ENCODE measurements around the gene TCF12. TPM values are rescaled to one million over a fixed set of nuclear protein-coding genes. Genes with fewer than 3 reads are reported as not detected.

TCF12 gene
- total RNA-seq, 1 donor from 2014 or later: 207 TPM

GRCh38 chr15:57044072-57044702 lies 125.7 kb downstream of the TCF12 start:
- H3K4me3 Mint-ChIP-seq: no peak overlapping the region
- peaks cover 36% of the 10 kb centered on the region for H3K4me1 Mint-ChIP-seq
- TF ChIP-seq CTCF (conservative IDR thresholded peaks at IDR 0.05): no peak
- H3K9me3 Mint-ChIP-seq: no peaks in the 10 kb centered on the region
- no peaks in the 10 kb centered on the region for H3K27me3 Mint-ChIP-seq (ENCODE audit: low read depth)
- no peak for DNase-seq (ENCODE audit: low read depth, low spot score)
- H3K36me3 Mint-ChIP-seq (ENCODE audit: low read depth): peaks cover 9% of the 10 kb centered on the region
- H3K27ac Mint-ChIP-seq (ENCODE audit: unreplicated experiment): no peak overlapping the region

- DNase-seq (ENCODE audit: low read depth, low spot score): no peak
- Mint-ChIP-seq H3K4me3 (no peak overlapping the region), H3K4me1 (peaks cover 33% of the 10 kb centered on the region), H3K9me3 (no peaks in the 10 kb centered on the region), H3K27me3 (ENCODE audit: low read depth) (no peaks in the 10 kb centered on the region), H3K36me3 (ENCODE audit: low read depth) (peaks cover 12% of the 10 kb centered on the region), H3K27ac (ENCODE audit: unreplicated experiment) (no peak overlapping the region)
- no peak for TF ChIP-seq CTCF (conservative IDR thresholded peaks at IDR 0.05)
Observed at GRCh38 chr15:57044970-57045369, 126.5 kb downstream of the TCF12 start.

DNA sequence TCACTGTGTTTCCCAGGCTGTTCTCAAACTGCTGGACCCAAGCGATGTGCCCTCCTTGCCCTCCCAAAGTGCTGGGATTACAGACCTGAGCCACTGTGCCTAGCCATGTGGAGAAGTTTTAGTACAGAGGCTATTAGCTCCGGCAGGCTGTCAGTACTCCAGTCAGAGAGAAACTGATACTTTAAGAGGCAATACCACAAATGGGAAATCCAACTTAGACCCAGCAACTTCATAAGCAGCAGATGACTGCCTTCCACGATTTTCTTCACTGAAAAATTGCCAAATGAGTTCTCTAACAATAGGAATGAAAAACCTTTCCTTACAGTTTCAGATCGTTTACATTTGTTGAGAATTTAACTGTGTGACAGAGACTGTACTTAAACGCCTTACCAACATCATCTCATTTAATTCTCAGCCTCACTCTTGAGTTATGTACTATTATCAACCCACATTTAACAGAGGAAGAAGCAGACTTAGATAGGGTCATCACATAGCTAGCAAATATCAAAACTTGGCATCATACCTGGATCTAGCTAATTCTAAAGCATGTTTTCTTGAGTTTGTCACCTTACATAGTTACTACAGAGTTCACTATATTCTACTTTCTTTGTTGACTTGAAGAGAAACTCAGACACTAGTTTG lies 127.4 kb downstream of the TCF12 start:
- no peak for DNase-seq (ENCODE audit: low read depth, low spot score)
- no peaks in the 10 kb centered on the region for H3K9me3 Mint-ChIP-seq
- H3K4me1 Mint-ChIP-seq: peaks cover 24% of the 10 kb centered on the region
- no peak overlapping the region for H3K27ac Mint-ChIP-seq (ENCODE audit: unreplicated experiment)
- no peaks in the 10 kb centered on the region for H3K27me3 Mint-ChIP-seq (ENCODE audit: low read depth)
- H3K4me3 Mint-ChIP-seq: no peak overlapping the region
- TF ChIP-seq CTCF (conservative IDR thresholded peaks at IDR 0.05): no peak
- peaks cover 12% of the 10 kb centered on the region for H3K36me3 Mint-ChIP-seq (ENCODE audit: low read depth)

- DNase-seq (ENCODE audit: low read depth, low spot score): no peak
- H3K36me3 Mint-ChIP-seq (ENCODE audit: low read depth): peaks cover 12% of the 10 kb centered on the region
- no peaks in the 10 kb centered on the region for H3K27me3 Mint-ChIP-seq (ENCODE audit: low read depth)
- H3K4me3 Mint-ChIP-seq: no peak overlapping the region
- peaks cover 33% of the 10 kb centered on the region for H3K4me1 Mint-ChIP-seq
- peaks cover 7% of the 10 kb centered on the region for H3K9me3 Mint-ChIP-seq
- H3K27ac Mint-ChIP-seq (ENCODE audit: unreplicated experiment): no peak overlapping the region
- no peak for TF ChIP-seq CTCF (conservative IDR thresholded peaks at IDR 0.05)
Observed at GRCh38 chr15:57048930-57049549, 130.6 kb downstream of the TCF12 start.

DNA sequence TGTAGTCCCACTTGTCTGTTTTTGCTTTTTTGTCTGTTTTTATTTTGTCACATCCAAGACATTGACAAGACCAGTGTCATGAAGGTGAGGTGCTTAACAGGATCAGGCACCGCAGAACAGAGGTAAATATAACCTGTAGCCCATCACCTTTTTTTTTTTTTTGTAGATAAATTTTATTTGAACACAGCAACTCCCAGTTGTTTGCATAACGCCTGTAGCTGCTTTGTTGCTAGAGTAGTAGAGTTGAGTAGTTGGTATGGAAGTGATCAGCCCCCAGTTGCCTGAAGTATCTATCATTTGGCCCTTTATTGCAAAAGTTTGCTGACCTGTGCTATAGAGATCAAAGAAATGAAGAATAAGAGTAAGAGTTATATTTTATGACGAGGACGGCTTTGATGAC lies 135.0 kb downstream of the TCF12 start:
- Mint-ChIP-seq H3K27me3 (ENCODE audit: low read depth) (no peaks in the 10 kb centered on the region), H3K4me3 (no peak overlapping the region), H3K9me3 (peaks cover 7% of the 10 kb centered on the region), H3K36me3 (ENCODE audit: low read depth) (peaks cover 7% of the 10 kb centered on the region), H3K4me1 (peaks cover 54% of the 10 kb centered on the region), H3K27ac (ENCODE audit: unreplicated experiment) (no peak overlapping the region)
- TF ChIP-seq CTCF (conservative IDR thresholded peaks at IDR 0.05): no peak
- no peak for DNase-seq (ENCODE audit: low read depth, low spot score)
